ENCODE results near the gene OSBPL2. TPM values are rescaled to one million over a fixed set of nuclear protein-coding genes. Genes with fewer than 3 reads are reported as not detected.

Gene OSBPL2
- total and polyA plus RNA-seq, 2 donors (not counting 3 experiments of a cell fraction or from before 2014, with no cell fraction given), result 13.1 to 33.0 TPM

DNA sequence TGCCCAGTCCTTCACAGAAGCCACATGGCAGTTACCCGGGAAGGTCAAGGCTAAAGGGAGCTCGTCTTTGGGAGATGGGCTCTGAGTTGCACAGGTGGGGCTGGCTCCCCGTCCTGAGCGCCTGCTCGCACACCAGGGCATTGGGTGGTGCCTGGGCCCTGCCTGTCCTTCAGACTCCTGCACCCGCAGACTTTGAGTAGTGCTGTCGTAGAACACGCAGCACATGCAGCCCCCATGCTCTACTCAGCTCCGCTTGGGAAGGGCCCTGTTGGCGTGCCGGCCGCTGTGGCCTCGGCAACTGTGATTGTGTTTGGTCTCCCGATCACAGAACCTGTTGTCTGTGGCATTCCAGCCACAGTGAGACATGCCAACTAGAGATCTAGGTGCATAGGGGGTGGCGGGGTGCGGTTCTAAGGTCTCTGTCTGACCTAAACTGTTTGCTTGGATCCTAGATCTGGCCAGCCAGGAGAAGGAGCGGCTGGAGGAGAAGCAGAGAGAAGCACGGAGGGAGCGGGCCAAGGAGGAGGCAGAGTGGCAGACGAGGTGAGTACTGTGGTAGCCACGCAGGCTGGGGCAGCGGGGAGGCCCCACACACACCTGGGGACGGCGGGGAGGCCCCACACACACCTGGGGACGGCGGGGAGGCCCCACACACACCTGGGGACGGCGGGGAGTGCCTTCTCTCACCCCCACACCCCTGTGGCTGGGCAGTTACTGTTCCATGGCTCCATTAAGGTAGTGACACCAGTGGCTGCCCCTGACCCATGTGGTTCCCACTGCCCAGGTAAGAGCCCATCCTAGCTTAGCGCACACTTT is 53.1 kb downstream of the OSBPL2 start:
- no peak for DNase-seq (ENCODE audit: low read depth, low spot score)
- H3K9ac ChIP-seq (replicated peaks; ENCODE audit: extremely low read depth, insufficient read depth, low read length), result no peak overlapping the region
- dilution Hi-C loops (cut with MboI; ENCODE audit: extremely low pct_ligation_motif_present, low sequenced_read_pairs), result no loop called here
- intact Hi-C loops (cut with micrococcal nuclease), result no loop called here
- TF ChIP-seq EZH2 (IDR thresholded peaks at IDR 0.05; ENCODE audit: borderline replicate concordance, low read depth, low read length, severe bottlenecking) (no peak), MYC (IDR thresholded peaks at IDR 0.05; ENCODE audit: low read depth, low read length) (no peak), FOS (IDR thresholded peaks at IDR 0.05; ENCODE audit: borderline replicate concordance, insufficient read depth, low read length) (no peak), GATA2 (IDR thresholded peaks at IDR 0.05; ENCODE audit: insufficient read depth, insufficient read length, low read depth, low read length) (no peak), JUN (IDR thresholded peaks at IDR 0.05; ENCODE audit: borderline replicate concordance, insufficient read depth, insufficient read length, low read depth) (no peak), POLR2A (IDR thresholded peaks at IDR 0.05; ENCODE audit: low read depth, low read length) (no peak), POLR2AphosphoS5 (IDR thresholded peaks at IDR 0.05; ENCODE audit: insufficient read depth, low read depth, low read length) (no peak)
- TF ChIP-seq, protein P1, sequence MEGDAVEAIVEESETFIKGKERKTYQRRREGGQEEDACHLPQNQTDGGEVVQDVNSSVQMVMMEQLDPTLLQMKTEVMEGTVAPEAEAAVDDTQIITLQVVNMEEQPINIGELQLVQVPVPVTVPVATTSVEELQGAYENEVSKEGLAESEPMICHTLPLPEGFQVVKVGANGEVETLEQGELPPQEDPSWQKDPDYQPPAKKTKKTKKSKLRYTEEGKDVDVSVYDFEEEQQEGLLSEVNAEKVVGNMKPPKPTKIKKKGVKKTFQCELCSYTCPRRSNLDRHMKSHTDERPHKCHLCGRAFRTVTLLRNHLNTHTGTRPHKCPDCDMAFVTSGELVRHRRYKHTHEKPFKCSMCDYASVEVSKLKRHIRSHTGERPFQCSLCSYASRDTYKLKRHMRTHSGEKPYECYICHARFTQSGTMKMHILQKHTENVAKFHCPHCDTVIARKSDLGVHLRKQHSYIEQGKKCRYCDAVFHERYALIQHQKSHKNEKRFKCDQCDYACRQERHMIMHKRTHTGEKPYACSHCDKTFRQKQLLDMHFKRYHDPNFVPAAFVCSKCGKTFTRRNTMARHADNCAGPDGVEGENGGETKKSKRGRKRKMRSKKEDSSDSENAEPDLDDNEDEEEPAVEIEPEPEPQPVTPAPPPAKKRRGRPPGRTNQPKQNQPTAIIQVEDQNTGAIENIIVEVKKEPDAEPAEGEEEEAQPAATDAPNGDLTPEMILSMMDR (IDR thresholded peaks at IDR 0.05; ENCODE audit: extremely low read depth in 1 of 2, insufficient read depth in 1 of 2, low read depth in 1 of 2, low read length in 2 of 2), result no peak
- TF ChIP-seq, protein P2, sequence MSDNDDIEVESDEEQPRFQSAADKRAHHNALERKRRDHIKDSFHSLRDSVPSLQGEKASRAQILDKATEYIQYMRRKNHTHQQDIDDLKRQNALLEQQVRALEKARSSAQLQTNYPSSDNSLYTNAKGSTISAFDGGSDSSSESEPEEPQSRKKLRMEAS (IDR thresholded peaks at IDR 0.05; ENCODE audit: insufficient read depth, insufficient read length), result no peak
- no peak overlapping the region for H3K4me2 ChIP-seq (ENCODE audit: insufficient read depth, low read length)
- H3K79me2 ChIP-seq (ENCODE audit: control insufficient read depth, insufficient read depth, low read length), result no peaks in the 10 kb centered on the region
- H2AFZ ChIP-seq (ENCODE audit: low read depth, low read length), result no peak overlapping the region
- H3K9me3 ChIP-seq (replicated peaks; ENCODE audit: control insufficient read depth, insufficient read depth, low read length), result no peaks in the 10 kb centered on the region
- no TSS peak for BruUV-seq (replicated peaks)
- FAIRE-seq, result no peak
- H3K9me1 ChIP-seq (replicated peaks; ENCODE audit: control insufficient read depth, extremely low read depth, insufficient read depth, low read length), result no peaks in the 10 kb centered on the region
- H4K20me1 ChIP-seq (replicated peaks; ENCODE audit: control insufficient read depth, extremely low read depth, insufficient read depth, low read length), result no peaks in the 10 kb centered on the region
- no peaks in the 10 kb centered on the region for H3K27me3 ChIP-seq (ENCODE audit: control insufficient read depth in 2 of 2, insufficient read depth in 2 of 2, low read length in 2 of 2)
- ChIA-PET CTCF (no interaction called here), POLR2A (no interaction called here)
- H3K4me1 ChIP-seq (ENCODE audit: control insufficient read depth, extremely low read depth, insufficient read depth, low read length), result peaks cover 5% of the 10 kb centered on the region
- H3K27ac ChIP-seq (ENCODE audit: insufficient read depth, low read depth, low read length), result no peak overlapping the region
- peaks cover 2 to 16% of the 10 kb centered on the region in 2 experiments for H3K36me3 ChIP-seq (ENCODE audit: control insufficient read depth in 2 of 2, extremely low read depth in 1 of 2, insufficient read depth in 2 of 2, low read length in 2 of 2)
- H3K4me3 ChIP-seq (replicated peaks in 1 of 3; ENCODE audit: insufficient read depth in 1 of 3, low read depth in 1 of 3, low read length in 3 of 3), result no peak overlapping the region

Measured in endothelial cell of umbilical vein (primary cell).